ENCODE measurements around the gene SH3PXD2B.

The SH3PXD2B gene

DNA sequence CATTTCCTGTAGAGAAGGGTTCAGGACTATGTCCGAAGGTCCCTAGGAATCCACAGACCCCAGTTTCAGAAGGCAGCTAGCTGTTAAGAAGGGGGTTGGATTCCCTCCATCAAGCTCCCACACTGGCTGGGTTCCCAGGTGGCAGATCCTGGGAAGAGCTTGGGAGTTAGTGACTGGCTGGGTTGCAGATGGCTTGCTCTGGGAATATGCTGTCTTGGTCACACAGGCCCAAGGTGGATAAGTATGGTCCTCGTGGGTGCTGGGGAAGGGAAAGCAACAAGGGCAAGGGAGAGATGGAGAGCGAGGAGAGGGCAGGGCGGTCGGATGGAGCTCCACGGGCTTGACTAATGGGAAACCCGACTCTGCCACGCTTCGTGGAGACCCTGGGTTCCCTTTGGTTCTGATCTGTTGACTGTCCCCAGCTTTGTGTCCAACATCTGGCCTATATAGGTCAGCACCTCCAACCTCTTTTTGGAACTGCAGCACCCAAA, 17.4 kb downstream of the SH3PXD2B start:
- no peak for DNase-seq (ENCODE audit: low spot score)

- no peak for DNase-seq (ENCODE audit: low spot score)
Observed at GRCh38 chr5:172436078-172436878, 18.0 kb downstream of the SH3PXD2B start.

- DNase-seq (ENCODE audit: low spot score), result no peak
Observed at GRCh38 chr5:172435362-172436077, 18.8 kb downstream of the SH3PXD2B start.

DNA sequence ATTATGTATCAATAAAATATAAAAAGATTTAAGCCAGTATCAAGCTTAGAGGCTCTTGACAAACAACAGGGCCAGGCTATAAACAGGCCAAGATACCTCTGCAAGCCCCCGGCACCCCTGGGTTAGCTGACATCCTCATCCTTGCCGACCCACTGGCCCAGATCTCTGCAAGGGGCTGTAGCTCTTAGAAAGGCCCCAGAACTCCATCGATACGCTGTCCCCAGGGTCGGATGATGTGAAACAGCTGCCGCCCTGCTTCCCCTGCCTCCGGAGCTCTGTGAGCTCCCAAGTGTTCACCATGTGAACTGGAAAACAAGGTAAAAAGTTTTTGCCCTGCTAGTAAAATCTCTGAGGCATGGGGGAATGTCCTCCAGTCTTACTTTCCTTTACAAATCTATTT, 20.1 kb downstream of the SH3PXD2B start:
- no peak for DNase-seq (ENCODE audit: low spot score)

GRCh38 chr5:172433513-172433912, 20.8 kb downstream of the SH3PXD2B start:
- no peak for DNase-seq (ENCODE audit: low spot score)

DNA sequence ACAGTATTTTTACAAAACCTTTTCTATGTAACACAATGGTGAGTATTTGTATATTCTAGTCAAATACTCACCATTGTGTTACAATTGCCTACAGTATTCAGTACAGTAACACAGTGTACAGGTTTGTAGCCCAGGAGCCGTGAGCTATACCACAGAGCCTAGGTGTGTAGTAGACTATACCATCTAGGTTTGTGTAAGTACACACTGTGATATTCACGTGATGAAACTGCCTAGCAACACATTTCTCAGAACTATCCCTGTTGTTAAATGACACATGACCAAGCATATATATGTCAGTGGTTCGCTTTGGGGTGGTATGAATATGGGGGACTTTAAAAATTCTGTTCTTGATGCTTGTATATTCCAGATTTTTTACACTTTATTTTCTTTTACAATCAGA, 21.3 kb downstream of the SH3PXD2B start:
- no peak for DNase-seq (ENCODE audit: low spot score)

- DNase-seq (ENCODE audit: low spot score), result no peak
Observed at GRCh38 chr5:172430354-172430753, 24.0 kb downstream of the SH3PXD2B start.

DNA sequence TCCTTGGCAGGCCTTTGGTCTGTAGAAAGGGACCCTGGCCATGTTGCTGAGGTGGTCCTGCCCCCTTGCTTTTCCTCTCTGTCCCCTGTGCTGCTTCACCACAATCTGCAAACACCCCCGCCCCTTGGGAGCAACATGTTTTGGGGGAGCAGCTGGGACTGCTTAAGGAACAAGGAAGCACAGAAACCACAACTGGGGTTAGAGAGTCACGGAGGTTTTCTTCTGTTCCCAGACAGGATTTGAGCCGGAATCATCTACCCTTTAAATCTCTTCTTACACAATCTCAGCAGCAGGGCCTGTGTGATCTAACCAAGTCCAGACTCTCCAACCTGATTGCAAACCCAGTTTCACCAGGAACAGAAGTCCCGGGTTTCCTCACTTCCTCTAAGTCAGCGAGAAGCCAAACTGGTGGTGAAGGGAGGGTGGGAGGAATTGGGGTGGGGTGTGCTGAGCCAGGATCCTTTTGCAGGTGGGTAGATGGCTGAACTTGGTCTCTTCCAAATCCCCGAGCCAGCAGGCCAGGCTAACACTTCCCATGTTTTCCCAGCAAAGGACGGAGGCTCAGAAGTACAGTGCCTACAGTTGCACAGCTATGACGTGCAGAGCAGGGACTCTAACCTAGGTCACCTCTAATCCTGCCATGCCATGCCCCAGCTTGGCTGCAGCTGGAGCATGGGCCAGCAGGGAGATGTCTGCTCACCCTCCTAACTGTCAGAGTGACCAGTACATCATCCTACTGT, 25.0 kb downstream of the SH3PXD2B start:
- DNase-seq (ENCODE audit: low spot score), result peak; percentile 84

GRCh38 chr5:172428224-172429166, 25.8 kb downstream of the SH3PXD2B start:
- DNase-seq (ENCODE audit: low spot score), result no peak

DNA sequence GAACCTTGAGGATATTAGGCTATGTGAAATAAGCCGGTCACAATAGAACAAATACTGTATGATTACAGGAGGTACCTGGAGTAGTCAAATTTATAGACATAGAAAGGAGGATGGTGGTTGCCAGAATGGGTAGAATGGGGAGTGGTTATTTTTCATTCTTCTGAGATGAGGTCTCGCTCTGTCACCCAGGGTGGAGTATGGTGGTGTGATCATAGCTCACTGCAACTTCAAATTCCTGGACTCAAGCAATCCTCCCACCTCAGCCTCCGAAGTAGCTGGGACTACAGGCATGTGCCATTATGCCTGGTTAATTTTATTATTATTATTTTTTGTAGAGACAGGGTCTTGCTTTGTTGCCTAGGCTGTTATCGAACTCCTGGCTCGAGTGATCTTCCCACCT, 27.1 kb downstream of the SH3PXD2B start:
- no peak for DNase-seq (ENCODE audit: low spot score)

- DNase-seq (ENCODE audit: low spot score), result no peak
Observed at GRCh38 chr5:172426086-172426485, 28.2 kb downstream of the SH3PXD2B start.

DNA sequence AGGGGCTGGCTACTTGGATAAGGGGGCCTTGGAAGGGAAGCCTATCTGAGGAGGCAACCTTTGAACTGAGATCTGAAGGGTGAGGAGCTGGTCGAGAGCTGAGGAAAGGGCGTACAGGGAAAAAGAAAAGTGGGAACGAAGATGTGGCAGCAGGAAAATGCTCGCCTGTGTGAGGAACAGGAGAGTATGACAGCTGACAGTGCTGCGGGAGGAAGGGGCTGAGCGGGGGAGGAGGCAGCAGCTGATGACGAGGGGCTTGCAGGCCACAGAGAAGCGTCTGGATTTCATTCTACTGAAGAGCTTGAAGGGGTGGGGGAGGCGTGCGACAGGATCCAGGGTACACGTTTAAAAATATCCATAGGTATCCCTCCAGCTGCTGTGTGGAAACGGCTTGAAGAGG, 28.9 kb downstream of the SH3PXD2B start:
- no peak for DNase-seq (ENCODE audit: low spot score)

DNA sequence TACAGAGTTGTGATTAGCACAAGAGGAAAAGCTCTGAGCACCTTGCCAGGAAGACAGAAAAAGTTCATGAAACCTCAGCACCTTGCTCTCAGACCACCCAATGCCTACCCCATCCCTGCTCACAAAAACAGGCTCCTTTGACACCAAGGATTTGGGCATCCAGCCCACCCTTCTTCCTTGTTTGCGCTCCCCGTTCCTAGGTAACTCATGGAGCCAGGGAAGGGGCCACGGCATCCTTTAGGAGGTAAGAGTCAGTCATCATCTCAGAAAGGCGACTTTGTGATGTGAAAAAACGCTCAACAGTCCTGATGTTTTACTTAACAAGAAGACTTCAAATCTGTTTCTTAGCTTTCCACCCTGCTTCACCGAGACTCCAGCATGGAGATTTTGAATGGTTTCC, 29.5 kb downstream of the SH3PXD2B start:
- DNase-seq (ENCODE audit: low spot score), result no peak

DNA sequence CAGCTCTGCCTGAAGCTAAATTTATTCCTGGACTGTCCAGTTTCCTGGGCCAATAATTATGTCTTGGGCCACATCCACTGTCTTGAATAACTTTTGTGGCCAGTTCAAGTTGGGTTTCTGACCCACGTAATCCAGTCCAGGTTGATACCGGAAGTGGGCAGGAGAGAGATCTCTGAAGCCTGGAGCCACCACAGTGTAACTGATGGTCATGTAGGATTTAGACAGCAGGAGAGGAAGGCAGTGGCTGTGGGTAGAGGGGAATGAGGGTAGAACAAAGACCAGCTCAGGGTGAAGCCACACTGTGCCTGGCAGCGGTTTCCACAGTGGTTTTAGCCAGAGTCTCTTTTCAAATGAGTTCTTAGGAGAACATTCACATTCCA, 30.2 kb downstream of the SH3PXD2B start:
- DNase-seq (ENCODE audit: low spot score), result no peak

GRCh38 chr5:172423379-172424110, 30.8 kb downstream of the SH3PXD2B start:
- no peak for DNase-seq (ENCODE audit: low spot score)

DNA sequence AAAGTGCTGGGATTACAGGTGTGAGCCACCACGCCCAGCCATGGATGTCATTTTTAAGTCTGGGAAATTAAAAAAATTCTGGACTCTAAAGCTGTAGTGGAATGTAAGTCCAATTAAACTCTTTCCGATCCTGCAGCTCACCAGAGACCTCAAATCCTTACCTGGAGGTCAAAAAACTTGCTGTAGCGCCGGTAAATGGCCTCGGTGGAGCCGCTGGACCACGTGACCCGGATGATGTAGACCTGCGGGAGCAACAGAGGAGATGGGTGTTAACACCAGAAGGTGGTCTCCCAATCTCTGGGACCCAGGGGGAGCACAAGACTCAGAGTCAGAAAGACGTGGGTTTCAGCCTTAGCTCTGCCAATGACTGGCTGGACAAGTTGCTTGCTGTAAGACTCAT, 32.1 kb downstream of the SH3PXD2B start:
- no peak for DNase-seq (ENCODE audit: low spot score)

DNA sequence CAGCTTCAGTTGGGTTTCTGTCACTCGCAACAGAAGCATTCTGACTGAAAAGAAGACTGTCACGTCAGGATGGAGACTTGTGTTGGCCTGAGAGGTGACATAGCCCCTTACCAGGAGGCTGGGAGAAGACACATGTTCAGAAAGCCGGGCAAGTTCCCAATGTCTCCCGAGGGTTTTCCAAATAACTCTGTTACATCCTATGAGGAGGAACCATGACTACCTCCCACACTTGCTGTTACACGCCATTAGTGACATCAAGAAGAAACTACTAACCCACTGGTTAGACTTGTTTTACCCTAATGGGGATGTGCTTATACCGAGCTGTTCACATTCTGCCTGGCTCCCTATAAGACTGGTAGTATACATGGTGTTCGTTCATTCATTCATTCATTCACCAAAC, 33.3 kb downstream of the SH3PXD2B start:
- DNase-seq (ENCODE audit: low spot score), result no peak

DNA sequence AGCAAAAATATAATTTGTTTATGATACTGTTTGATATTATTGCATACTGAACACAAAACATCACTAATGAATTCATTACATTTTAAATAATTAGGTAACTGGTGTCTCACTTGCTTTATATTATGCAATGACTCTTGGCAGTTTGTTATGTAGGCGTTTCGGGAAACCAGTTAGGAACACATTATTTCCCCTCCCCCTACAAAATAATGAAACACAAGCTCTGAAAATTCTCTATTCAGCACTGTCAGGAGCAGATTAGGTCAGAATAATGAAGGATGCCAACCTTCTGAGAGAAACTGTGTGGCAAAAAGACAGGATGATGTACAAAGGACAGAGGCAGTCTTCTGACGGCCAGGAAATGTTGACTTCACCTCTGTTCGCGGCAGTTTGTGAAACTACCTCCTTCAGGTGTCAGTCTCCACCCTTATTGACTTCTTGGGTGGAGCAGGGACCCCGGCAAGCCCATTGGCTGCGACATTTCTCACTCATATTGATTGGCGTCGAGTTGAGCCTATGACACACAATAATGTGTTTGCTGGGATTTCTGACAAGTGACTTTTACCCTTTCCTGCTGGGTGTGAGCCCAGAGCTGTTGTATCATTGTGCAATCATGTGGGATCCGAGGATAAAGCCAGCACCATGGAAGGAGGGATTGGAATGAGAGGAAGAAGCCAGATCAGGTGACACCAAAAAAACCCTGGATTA, 33.9 kb downstream of the SH3PXD2B start:
- peak; percentile 89 for DNase-seq (ENCODE audit: low spot score)

DNA sequence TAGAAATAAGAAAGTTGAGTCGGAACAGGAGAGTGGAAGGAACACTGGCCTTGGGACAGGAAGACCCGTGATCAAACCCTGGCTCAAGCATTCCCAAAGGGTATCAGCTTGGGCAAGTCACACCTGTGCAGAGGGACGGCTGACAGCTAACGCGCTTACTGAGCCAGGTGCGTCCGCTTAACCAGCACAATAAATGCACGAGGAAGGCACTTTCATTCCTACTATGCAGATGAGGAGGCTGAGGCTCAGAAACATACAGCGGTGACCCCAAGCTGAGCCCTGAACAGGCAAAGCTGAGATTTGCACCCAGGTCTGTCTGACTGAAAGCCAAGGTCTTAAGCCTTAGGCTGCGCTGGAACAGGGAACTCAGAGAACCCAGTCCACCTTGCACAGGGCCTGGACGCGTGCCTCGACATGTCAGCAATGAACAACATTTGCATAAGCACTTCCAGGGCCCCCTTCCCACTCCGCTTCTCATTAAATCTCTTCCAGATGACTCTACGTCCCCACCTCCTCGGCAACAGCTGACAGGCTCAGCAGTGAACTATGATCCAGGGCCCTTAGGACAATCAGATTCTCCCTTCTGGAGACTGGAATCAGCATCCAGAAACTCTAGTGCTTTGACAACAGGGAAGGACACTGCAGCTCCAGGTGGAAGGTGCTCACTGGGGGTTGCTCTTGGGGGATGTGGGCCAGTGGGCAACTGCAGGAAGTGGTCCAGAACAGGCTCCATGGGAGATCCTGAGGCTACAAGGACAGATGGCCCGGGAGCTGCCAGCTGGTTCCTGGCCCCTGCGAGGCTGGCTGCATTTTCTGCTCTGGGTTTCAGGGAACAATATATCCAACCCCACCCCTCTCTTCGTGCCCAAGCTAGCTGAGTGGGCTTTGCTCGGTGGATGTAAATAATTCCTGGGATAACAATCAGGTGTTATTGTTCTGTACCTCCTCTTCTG, 35.2 kb downstream of the SH3PXD2B start:
- no peak for DNase-seq (ENCODE audit: low spot score)

All from GM03348 (cell line).